Measurements from ENCODE around the gene INPP5F. TPM values are rescaled to one million over a fixed set of nuclear protein-coding genes. Genes with fewer than 3 reads are reported as not detected.

Gene INPP5F
- total and polyA plus RNA-seq, 2 of the 13 experiments (the other 11 are each of a cell fraction or from before 2014, with no cell fraction given): 12.5 to 15.7 TPM

DNA sequence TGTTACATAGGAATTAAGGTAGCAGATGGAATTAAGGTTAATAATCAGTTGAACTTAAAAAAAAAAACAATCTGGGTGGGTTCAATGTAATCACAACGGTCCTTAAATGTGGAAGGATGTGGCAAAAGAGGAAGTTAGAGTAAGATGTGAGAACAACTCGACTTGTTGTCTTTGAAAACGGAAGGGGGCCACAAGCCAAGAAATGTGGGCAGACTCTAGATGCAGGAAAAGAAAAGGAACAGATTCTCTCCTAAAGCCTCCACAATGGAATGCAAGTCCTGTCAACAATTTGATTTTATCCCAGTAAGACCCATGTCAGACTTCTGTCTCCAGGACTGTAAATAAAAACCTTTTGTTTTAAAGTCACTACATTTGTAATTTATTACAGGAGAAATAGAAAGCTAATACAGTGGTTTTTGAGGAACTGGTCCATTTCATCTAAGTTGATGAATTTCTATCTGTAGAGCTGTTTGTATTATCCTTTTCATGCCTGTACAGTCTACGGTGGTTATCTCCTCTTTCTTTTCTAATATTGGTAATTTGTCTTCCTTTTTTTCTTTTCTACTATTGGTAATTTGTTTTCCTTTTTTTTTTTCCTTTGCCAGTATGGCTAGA lies 138.2 kb downstream of the INPP5F start (continued):
- TF ChIP-seq, protein P1, sequence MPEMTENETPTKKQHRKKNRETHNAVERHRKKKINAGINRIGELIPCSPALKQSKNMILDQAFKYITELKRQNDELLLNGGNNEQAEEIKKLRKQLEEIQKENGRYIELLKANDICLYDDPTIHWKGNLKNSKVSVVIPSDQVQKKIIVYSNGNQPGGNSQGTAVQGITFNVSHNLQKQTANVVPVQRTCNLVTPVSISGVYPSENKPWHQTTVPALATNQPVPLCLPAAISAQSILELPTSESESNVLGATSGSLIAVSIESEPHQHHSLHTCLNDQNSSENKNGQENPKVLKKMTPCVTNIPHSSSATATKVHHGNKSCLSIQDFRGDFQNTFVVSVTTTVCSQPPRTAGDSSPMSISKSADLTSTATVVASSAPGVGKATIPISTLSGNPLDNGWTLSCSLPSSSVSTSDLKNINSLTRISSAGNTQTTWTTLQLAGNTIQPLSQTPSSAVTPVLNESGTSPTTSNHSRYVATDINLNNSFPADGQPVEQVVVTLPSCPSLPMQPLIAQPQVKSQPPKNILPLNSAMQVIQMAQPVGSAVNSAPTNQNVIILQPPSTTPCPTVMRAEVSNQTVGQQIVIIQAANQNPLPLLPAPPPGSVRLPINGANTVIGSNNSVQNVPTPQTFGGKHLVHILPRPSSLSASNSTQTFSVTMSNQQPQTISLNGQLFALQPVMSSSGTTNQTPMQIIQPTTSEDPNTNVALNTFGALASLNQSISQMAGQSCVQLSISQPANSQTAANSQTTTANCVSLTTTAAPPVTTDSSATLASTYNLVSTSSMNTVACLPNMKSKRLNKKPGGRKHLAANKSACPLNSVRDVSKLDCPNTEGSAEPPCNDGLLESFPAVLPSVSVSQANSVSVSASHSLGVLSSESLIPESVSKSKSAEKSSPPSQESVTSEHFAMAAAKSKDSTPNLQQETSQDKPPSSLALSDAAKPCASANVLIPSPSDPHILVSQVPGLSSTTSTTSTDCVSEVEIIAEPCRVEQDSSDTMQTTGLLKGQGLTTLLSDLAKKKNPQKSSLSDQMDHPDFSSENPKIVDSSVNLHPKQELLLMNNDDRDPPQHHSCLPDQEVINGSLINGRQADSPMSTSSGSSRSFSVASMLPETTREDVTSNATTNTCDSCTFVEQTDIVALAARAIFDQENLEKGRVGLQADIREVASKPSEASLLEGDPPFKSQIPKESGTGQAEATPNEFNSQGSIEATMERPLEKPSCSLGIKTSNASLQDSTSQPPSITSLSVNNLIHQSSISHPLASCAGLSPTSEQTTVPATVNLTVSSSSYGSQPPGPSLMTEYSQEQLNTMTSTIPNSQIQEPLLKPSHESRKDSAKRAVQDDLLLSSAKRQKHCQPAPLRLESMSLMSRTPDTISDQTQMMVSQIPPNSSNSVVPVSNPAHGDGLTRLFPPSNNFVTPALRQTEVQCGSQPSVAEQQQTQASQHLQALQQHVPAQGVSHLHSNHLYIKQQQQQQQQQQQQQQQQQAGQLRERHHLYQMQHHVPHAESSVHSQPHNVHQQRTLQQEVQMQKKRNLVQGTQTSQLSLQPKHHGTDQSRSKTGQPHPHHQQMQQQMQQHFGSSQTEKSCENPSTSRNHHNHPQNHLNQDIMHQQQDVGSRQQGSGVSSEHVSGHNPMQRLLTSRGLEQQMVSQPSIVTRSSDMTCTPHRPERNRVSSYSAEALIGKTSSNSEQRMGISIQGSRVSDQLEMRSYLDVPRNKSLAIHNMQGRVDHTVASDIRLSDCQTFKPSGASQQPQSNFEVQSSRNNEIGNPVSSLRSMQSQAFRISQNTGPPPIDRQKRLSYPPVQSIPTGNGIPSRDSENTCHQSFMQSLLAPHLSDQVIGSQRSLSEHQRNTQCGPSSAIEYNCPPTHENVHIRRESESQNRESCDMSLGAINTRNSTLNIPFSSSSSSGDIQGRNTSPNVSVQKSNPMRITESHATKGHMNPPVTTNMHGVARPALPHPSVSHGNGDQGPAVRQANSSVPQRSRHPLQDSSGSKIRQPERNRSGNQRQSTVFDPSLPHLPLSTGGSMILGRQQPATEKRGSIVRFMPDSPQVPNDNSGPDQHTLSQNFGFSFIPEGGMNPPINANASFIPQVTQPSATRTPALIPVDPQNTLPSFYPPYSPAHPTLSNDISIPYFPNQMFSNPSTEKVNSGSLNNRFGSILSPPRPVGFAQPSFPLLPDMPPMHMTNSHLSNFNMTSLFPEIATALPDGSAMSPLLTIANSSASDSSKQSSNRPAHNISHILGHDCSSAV (CRISPR knock-in tag; IDR thresholded peaks at IDR 0.05; ENCODE audit: borderline replicate concordance): no peak
- no peak for TF ChIP-seq ZNF644 (CRISPR knock-in tag; IDR thresholded peaks at IDR 0.05; ENCODE audit: low read depth)
- TF ChIP-seq NR1H2 (CRISPR knock-in tag; IDR thresholded peaks at IDR 0.05; ENCODE audit: borderline replicate concordance, low read depth): no peak
- no peak for TF ChIP-seq REL (CRISPR knock-in tag; conservative IDR thresholded peaks at IDR 0.05)
- TF ChIP-seq, protein P2, sequence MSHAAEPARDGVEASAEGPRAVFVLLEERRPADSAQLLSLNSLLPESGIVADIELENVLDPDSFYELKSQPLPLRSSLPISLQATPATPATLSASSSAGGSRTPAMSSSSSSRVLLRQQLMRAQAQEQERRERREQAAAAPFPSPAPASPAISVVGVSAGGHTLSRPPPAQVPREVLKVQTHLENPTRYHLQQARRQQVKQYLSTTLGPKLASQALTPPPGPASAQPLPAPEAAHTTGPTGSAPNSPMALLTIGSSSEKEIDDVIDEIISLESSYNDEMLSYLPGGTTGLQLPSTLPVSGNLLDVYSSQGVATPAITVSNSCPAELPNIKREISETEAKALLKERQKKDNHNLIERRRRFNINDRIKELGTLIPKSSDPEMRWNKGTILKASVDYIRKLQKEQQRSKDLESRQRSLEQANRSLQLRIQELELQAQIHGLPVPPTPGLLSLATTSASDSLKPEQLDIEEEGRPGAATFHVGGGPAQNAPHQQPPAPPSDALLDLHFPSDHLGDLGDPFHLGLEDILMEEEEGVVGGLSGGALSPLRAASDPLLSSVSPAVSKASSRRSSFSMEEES (CRISPR knock-in tag; IDR thresholded peaks at IDR 0.05): no peak
- TF ChIP-seq GZF1 (CRISPR knock-in tag; IDR thresholded peaks at IDR 0.05): no peak
- TF ChIP-seq ZBTB21 (CRISPR knock-in tag; IDR thresholded peaks at IDR 0.05): no peak
- TF ChIP-seq HNRNPK (IDR thresholded peaks at IDR 0.05; ENCODE audit: low read depth, low read length, poor library complexity, severe bottlenecking): no peak
- TF ChIP-seq ZFAT (CRISPR knock-in tag; conservative IDR thresholded peaks at IDR 0.05): no peak
